MM.1S (cell line): ENCODE data around the gene FMO5.

Experiments
- CTCF ChIP-seq: fragments of 300-600 bp; sonication (generic); IDR thresholded peaks from 2 replicates; pipeline ENCODE4 v1.5.1; 2016; ENCODE audit warnings: antibody characterized with exemption, low read length, mixed read lengths
- EZH2 ChIP-seq: fragments of 300-600 bp; sonication (generic); optimal IDR thresholded peaks from 2 replicates; pipeline ENCODE3; 2017; ENCODE audit warnings: low read depth, mild to moderate bottlenecking, antibody characterized with exemption, low read length, mixed read lengths

DNA sequence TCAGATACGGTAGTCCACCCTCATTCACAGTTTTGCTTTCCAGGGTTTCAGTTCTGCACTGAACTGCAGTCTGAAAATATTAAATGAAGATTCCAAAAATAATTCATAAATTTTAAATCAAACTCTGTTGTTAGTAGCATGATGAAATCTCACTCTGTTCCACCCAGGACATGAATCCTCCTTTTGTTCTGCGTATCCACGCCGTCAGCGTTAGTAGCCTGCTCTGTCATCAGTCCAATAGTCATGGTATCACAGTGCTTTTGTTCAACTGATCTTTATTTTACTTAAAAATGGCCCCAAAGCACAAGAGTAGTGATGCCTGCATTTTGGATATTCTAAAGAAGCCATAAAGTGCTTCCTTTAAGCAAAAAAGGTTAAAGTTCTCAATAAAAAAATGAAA lies 41.2 kb upstream of the FMO5 start:
- TF ChIP-seq CTCF: no peak
- no peak for TF ChIP-seq EZH2
